EL (cell line): Measurements from ENCODE around the gene EGR1.

Experiments used
- DNase-seq: peaks from one replicate; pipeline ENCODE4 v3.0.0-alpha.2; 2016

EGR1 gene

GRCh38 chr5:138508958-138509357 lies 43.7 kb downstream of the EGR1 start:
- DNase-seq: no peak

GRCh38 chr5:138514021-138514420 lies 48.7 kb downstream of the EGR1 start:
- no peak for DNase-seq

- DNase-seq: no peak
These were observed 50.4 kb downstream of the EGR1 start for GRCh38 chr5:138515556-138516245.

- DNase-seq: no peak
These were observed 52.2 kb downstream of the EGR1 start for GRCh38 chr5:138517437-138517836.
